HepG2 (cell line): Measurements from ENCODE around the gene LRRFIP2. TPM values are rescaled to one million over a fixed set of nuclear protein-coding genes. Genes with fewer than 3 reads are reported as not detected.

ENCODE experiments used
- DRAP1 ChIP-seq: IDR thresholded peaks from 2 replicates; pipeline ENCODE4 v1.6.1; 2016; ENCODE audit warnings: missing genetic modification reagents, missing compliant biosample characterization
- EHMT2 ChIP-seq: fragments of 200-600 bp; sonication (generic); IDR thresholded peaks from 2 replicates; pipeline ENCODE4 v1.7.0; 2017; ENCODE audit warnings: antibody characterized with exemption, low read depth, low read length, borderline replicate concordance
- FOXP1 ChIP-seq, 2 experiments: fragments of 450-650 bp in 1 of 2; IDR thresholded peaks; 2 replicates each; pipeline ENCODE4 v1.6.1; 2017 to 2018; ENCODE audit warnings: antibody characterized with exemption in 1 of 2
- GTF3A ChIP-seq: sonication (generic); formaldehyde crosslinking; conservative IDR thresholded peaks from 2 replicates; pipeline ENCODE4 v1.4.0; 2020; ENCODE audit warnings: mild to moderate bottlenecking, missing genetic modification reagents
- HNRNPL ChIP-seq: fragments of 200-400 bp; formaldehyde crosslinking; IDR thresholded peaks from 2 replicates; pipeline ENCODE4 v1.6.1; 2017; ENCODE audit warnings: mild to moderate bottlenecking, low read depth, low read length
- HOXA5 ChIP-seq: sonication (generic); formaldehyde crosslinking; IDR thresholded peaks from 2 replicates; pipeline ENCODE4 v1.4.0; 2020; ENCODE audit warnings: missing genetic modification reagents
- KDM3A ChIP-seq: IDR thresholded peaks from 2 replicates; pipeline ENCODE4 v1.6.1; 2018; ENCODE audit warnings: low read depth, missing compliant biosample characterization
- KLF12 ChIP-seq: sonication (generic); formaldehyde crosslinking; IDR thresholded peaks from 2 replicates; pipeline ENCODE4 v1.4.0; 2020; ENCODE audit warnings: missing genetic modification reagents, borderline replicate concordance
- MEIS1 ChIP-seq: sonication (generic); formaldehyde crosslinking; IDR thresholded peaks from 2 replicates; pipeline ENCODE4 v1.9.0; 2021; ENCODE audit warnings: mild to moderate bottlenecking, missing genetic modification reagents, moderate library complexity, borderline replicate concordance
- MLXIP ChIP-seq: sonication (generic); formaldehyde crosslinking; IDR thresholded peaks from 2 replicates; pipeline ENCODE4 v1.9.0; 2021; ENCODE audit warnings: missing genetic modification reagents, borderline replicate concordance
- NFIC ChIP-seq: IDR thresholded peaks from 2 replicates; pipeline ENCODE4 v1.6.1; 2012; ENCODE audit warnings: mild to moderate bottlenecking, low read length, inconsistent platforms
- PCBP1 ChIP-seq: fragments of 200-400 bp; formaldehyde crosslinking; IDR thresholded peaks from 2 replicates; pipeline ENCODE4 v1.6.1; 2017; ENCODE audit warnings: mild to moderate bottlenecking, low read depth, low read length, borderline replicate concordance
- RARA ChIP-seq: IDR thresholded peaks from 2 replicates; pipeline ENCODE4 v1.6.1; 2016; ENCODE audit warnings: missing genetic modification reagents, missing compliant biosample characterization
- ZBTB26 ChIP-seq: IDR thresholded peaks from 2 replicates; pipeline ENCODE4 v1.6.1; 2016; ENCODE audit warnings: missing compliant biosample characterization, missing genetic modification reagents, borderline replicate concordance
- ZNF503 ChIP-seq: sonication (generic); formaldehyde crosslinking; IDR thresholded peaks from 2 replicates; pipeline ENCODE4 v1.4.0; 2020; ENCODE audit warnings: missing genetic modification reagents
- ZNF660 ChIP-seq: sonication (generic); formaldehyde crosslinking; IDR thresholded peaks from 2 replicates; pipeline ENCODE4 v1.5.1; 2020; ENCODE audit warnings: mild to moderate bottlenecking, low read depth, missing genetic modification reagents, borderline replicate concordance
- ZNF710 ChIP-seq: sonication (generic); formaldehyde crosslinking; IDR thresholded peaks from 2 replicates; pipeline ENCODE4 v1.5.0; 2020; ENCODE audit warnings: mild to moderate bottlenecking, missing genetic modification reagents, borderline replicate concordance
- ZNF772 ChIP-seq: sonication (generic); formaldehyde crosslinking; IDR thresholded peaks from 2 replicates; pipeline ENCODE4 v1.5.0; 2020; ENCODE audit warnings: mild to moderate bottlenecking, missing genetic modification reagents
- ZSCAN29 ChIP-seq: sonication (generic); formaldehyde crosslinking; conservative IDR thresholded peaks from 2 replicates; pipeline ENCODE4 v1.4.0; 2020; ENCODE audit warnings: mild to moderate bottlenecking, missing genetic modification reagents
- polyA plus RNA-seq, 8 experiments: library from polyadenylated mRNA; depleted of rRNA in 3 of 8; stranded (reverse) in 7 of 8; unstranded in 1 of 8; fragments of >200 nt; fragmentation: Illumina TruSeq in 4 of 8; extraction: Trizol in 4 of 8; gene quantifications; 2 replicates each; pipeline versions ENCODE4 v1.2.1 to v1.2.3, GENCODE V29; 2011 to 2016; ENCODE audit warnings: low read depth in 4 of 8, missing spikeins in 1 of 8, mixed read lengths in 1 of 8; ENCODE audit not compliant: insufficient read depth in 1 of 8
- total RNA-seq, 5 experiments: library from RNA; depleted of rRNA; stranded (reverse); fragments of >200 nt; fragmentation: Illumina TruSeq; extraction: Trizol; gene quantifications; 2 replicates each; pipeline ENCODE4 v1.2.3, GENCODE V29; 2016; ENCODE audit warnings: low read depth in 1 of 5

LRRFIP2 gene
- total and polyA plus RNA-seq, 2 of the 13 experiments (the other 11 are each of a cell fraction or from before 2014, with no cell fraction given): 13.5 to 32.2 TPM

- TF ChIP-seq MLXIP (CRISPR knock-in tag) (no peak), RARA (peak; percentile 82), FOXP1 (IDR thresholded peaks at IDR 0.05) (no peak), FOXP1 (CRISPR knock-in tag; IDR thresholded peaks at IDR 0.05) (no peak), ZNF660 (CRISPR knock-in tag) (no peak), PCBP1 (no peak), HNRNPL (peak; percentile 92), KDM3A (CRISPR knock-in tag) (peak; percentile 64; the same call in 1 of the 2 replicates), KLF12 (CRISPR knock-in tag) (no peak), ZNF772 (CRISPR knock-in tag) (peak; percentile 82), DRAP1 (peak; percentile 95), GTF3A (CRISPR knock-in tag) (0 out of 2 replicates have a peak, but pooled peaks have one; percentile 43), NFIC (no peak), ZSCAN29 (peak; percentile 88; the same call in 1 of the 2 replicates), ZNF503 (CRISPR knock-in tag) (no peak; the same call in 1 of the 2 replicates), EHMT2 (no peak), ZBTB26 (CRISPR knock-in tag) (no peak), MEIS1 (CRISPR knock-in tag) (peak; percentile 92; the same call in 1 of the 2 replicates), ZNF710 (CRISPR knock-in tag) (peak; percentile 55; the same call in 1 of the 2 replicates), HOXA5 (CRISPR knock-in tag) (no peak)
Measured at GRCh38 chr3:37217098-37217849, 42.9 kb upstream of the LRRFIP2 start (continued).
